Astrocyte of the spinal cord (primary cell): ENCODE results near the gene SLC26A11.

Source experiments
- DNase-seq: peaks from one replicate; pipeline ENCODE4 v3.0.0; 2011; ENCODE audit warnings: low read depth, low spot score
- H3K4me3 ChIP-seq: 2 replicates; pipeline ENCODE4 v1.5.1; 2011; ENCODE audit warnings: low read depth, mild to moderate bottlenecking, low read length, moderate library complexity
- CTCF ChIP-seq: IDR thresholded peaks from 2 replicates; pipeline ENCODE4 v1.5.1; 2012; ENCODE audit warnings: low read depth, mild to moderate bottlenecking, low read length, inconsistent platforms
- in situ Hi-C: cut with HindIII; loops from 2 replicates; pipeline ENCODE4 v1.10.0; 2017; ENCODE audit warnings: low sequenced_read_pairs

Gene SLC26A11

GRCh38 chr17:80291691-80292487, 71.7 kb downstream of the SLC26A11 start:
- H3K4me3 ChIP-seq = no peak overlapping the region
- no peak for DNase-seq
- in situ Hi-C loops = no loop called here
- TF ChIP-seq CTCF = no peak

GRCh38 chr17:80292521-80292971, 72.3 kb downstream of the SLC26A11 start:
- peak; percentile 7 for TF ChIP-seq CTCF
- DNase-seq = no peak
- in situ Hi-C loops = no loop called here
- H3K4me3 ChIP-seq = no peak overlapping the region

DNA sequence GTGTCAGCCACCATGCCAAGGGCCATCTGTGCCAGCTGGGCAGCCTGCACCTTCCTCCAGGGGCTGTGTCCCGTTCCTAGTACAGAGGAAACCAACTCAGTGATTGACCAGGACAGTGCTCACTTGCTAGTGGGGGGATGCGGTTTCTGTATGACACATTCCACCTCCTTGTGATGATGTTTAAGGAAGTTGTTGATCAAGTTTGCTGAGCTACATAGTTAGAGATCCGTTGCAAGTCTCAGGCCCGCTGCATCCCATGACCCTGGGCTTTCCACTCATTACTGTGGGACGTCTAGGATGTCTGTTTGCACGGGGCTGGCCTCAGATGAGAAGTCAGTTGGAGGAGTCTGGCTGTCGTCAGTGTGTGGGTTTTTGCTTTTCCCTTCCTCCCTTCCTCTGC, 74.0 kb downstream of the SLC26A11 start:
- DNase-seq = no peak
- no peak overlapping the region for H3K4me3 ChIP-seq
- TF ChIP-seq CTCF = no peak
- in situ Hi-C loops = no loop called here

DNA sequence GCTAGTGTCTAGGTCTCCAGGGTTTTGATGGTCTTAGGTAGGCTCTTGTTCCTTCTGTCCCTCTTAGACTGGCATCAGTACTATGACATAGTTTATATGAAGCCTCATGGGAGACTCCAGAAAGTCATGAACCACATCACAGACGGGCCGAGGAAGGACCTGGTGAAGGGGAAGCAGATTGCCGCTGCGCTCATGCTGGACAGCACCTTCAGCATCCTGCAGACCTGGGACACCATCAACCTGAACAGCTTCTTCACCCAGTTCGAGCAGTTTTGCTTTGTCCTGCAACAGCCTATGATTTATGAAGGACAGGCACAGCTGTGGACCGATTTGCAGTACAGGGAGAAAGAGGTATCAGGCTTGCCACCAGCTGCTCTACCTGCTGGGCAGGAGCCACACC, 74.4 kb downstream of the SLC26A11 start:
- in situ Hi-C loops = no loop called here
- TF ChIP-seq CTCF = no peak
- DNase-seq = no peak
- no peak overlapping the region for H3K4me3 ChIP-seq

DNA sequence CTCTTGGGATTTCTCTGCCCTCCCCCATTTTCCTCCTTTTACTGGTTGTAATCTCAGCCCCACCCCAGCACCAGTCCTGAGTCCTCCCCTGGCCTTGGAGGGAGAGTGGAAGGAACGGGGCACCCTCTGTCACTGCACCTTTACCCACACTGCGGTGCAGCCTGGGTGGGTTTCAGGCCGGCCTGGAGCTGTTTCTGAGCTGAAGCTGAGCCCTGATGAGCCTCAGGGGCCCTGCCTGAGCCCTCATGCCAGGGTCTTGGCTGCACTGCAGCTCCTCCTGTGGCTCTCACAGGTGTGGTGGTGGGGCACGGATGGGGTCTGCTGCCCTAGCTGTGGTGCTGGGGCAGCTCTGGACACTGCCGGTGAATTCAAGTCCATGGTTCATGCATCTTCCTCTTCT, 74.9 kb downstream of the SLC26A11 start:
- in situ Hi-C loops = no loop called here
- no peak for DNase-seq
- no peak overlapping the region for H3K4me3 ChIP-seq
- no peak for TF ChIP-seq CTCF

DNA sequence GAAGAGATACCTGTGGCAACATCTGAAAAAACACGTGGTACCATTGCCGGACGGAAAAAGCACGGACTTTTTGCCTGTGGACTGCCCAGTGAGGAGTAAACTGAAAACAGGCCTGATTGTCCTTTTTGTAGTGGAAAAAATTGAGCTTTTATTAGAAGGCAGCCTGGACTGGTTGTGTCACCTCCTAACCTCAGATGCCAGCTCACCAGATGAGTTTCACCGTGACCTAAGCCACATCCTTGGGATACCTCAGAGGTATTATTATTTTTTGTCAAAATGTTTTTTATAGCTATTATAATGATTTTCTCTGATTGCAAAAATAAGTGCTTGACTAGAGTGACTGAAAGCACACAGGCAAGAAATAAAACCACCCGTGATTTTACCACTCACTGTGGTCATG, 75.3 kb downstream of the SLC26A11 start:
- no peak for TF ChIP-seq CTCF
- H3K4me3 ChIP-seq = no peak overlapping the region
- in situ Hi-C loops = no loop called here
- DNase-seq = no peak

- in situ Hi-C loops = no loop called here
- no peak for DNase-seq
- no peak overlapping the region for H3K4me3 ChIP-seq
- no peak for TF ChIP-seq CTCF
These were observed 76.0 kb downstream of the SLC26A11 start for GRCh38 chr17:80296221-80296620.
